Measurements from ENCODE around the gene PRR16. TPM values are rescaled to one million over a fixed set of nuclear protein-coding genes. Genes with fewer than 3 reads are reported as not detected.

The PRR16 gene
- total and polyA plus RNA-seq, 2 of the 13 experiments (the other 11 are each of a cell fraction or from before 2014, with no cell fraction given) = not detected

- H3K4me1 ChIP-seq (ENCODE audit: insufficient read depth, low read length) = no peaks in the 10 kb centered on the region
- no peaks in the 10 kb centered on the region for H3K36me3 ChIP-seq (replicated peaks in 1 of 2; ENCODE audit: control insufficient read depth in 1 of 2, insufficient read depth in 2 of 2, low read length in 2 of 2)
- ChIA-PET CTCF (ENCODE audit: low intra/inter-chr PET ratio, low total read pairs) (no interaction called here), POLR2A (no interaction called here)
- WGBS (ENCODE audit: low lambda C conversion rate) = 2% methylated on average over 2 of the region's 2 CpGs
- ATAC-seq (no peak), DNase-seq (ENCODE audit: low spot score) (no peak), FAIRE-seq (no peak)
- TF ChIP-seq MYC (CRISPR knock-in tag; IDR thresholded peaks at IDR 0.05; ENCODE audit: borderline replicate concordance) = no peak
- TF ChIP-seq MAFF (IDR thresholded peaks at IDR 0.05; ENCODE audit: low read depth, low read length) = no peak
- no peak for TF ChIP-seq NFKBIZ (CRISPR knock-in tag; IDR thresholded peaks at IDR 0.05)
- no peak for TF ChIP-seq CCAR2 (optimal IDR thresholded peaks at IDR 0.05; ENCODE audit: low read depth, low read length)
- TF ChIP-seq ZNF354B (CRISPR knock-in tag; IDR thresholded peaks at IDR 0.05) = no peak
- TF ChIP-seq, protein P1, sequence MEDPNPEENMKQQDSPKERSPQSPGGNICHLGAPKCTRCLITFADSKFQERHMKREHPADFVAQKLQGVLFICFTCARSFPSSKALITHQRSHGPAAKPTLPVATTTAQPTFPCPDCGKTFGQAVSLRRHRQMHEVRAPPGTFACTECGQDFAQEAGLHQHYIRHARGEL (CRISPR knock-in tag; IDR thresholded peaks at IDR 0.05) = no peak
- no peak for TF ChIP-seq TOE1 (CRISPR knock-in tag; IDR thresholded peaks at IDR 0.05)
- TF ChIP-seq TRIM24 (CRISPR knock-in tag; IDR thresholded peaks at IDR 0.05) = no peak
- no peak for TF ChIP-seq RORA (CRISPR knock-in tag; IDR thresholded peaks at IDR 0.05)
- TF ChIP-seq MLXIP (CRISPR knock-in tag; IDR thresholded peaks at IDR 0.05; ENCODE audit: borderline replicate concordance) = no peak
- TF ChIP-seq SALL2 (CRISPR knock-in tag; IDR thresholded peaks at IDR 0.05) = no peak
- no peak for TF ChIP-seq PLRG1 (conservative IDR thresholded peaks at IDR 0.05)
- TF ChIP-seq SETDB1 (CRISPR knock-in tag; IDR thresholded peaks at IDR 0.05; ENCODE audit: borderline replicate concordance) = no peak
- TF ChIP-seq CREB1 (IDR thresholded peaks at IDR 0.05) = no peak
- no peak for TF ChIP-seq CREB1 (CRISPR knock-in tag; IDR thresholded peaks at IDR 0.05)
- TF ChIP-seq CBX1 (IDR thresholded peaks at IDR 0.05; ENCODE audit: low read depth) = no peak
- TF ChIP-seq SSRP1 (CRISPR knock-in tag; IDR thresholded peaks at IDR 0.05) = no peak
- no peak for TF ChIP-seq HNRNPUL1 (IDR thresholded peaks at IDR 0.05; ENCODE audit: low read depth, low read length)
- no peak for TF ChIP-seq MEF2D (CRISPR knock-in tag; IDR thresholded peaks at IDR 0.05)
- intact Hi-C loops (cut with micrococcal nuclease; ENCODE audit: unreplicated experiment) (no loop called here), in situ Hi-C loops (cut with HindIII; ENCODE audit: extremely low pct_ligation_motif_present, low pct_unique_long_range_greater_than_20kb) (no loop called here)
- H3K27ac ChIP-seq (ENCODE audit: extremely low read length, insufficient read depth, low read length) = no peak overlapping the region
- no peak overlapping the region for H3K9ac ChIP-seq (ENCODE audit: insufficient read depth, low read depth, low read length)
- no peak overlapping the region for H2AFZ ChIP-seq (ENCODE audit: low read length)
- no peaks in the 10 kb centered on the region for H3K9me3 ChIP-seq (ENCODE audit: low read length)
- H3K4me3 ChIP-seq (replicated peaks in 1 of 3; ENCODE audit: insufficient read depth in 1 of 3, low read depth in 2 of 3, low read length in 3 of 3) = no peak overlapping the region
- H4K20me1 ChIP-seq (ENCODE audit: insufficient read depth, low read length) = no peaks in the 10 kb centered on the region
- H3K4me2 ChIP-seq (ENCODE audit: low read depth, low read length) = no peak overlapping the region
- no peaks in the 10 kb centered on the region for H3K27me3 ChIP-seq (ENCODE audit: control insufficient read depth in 1 of 2, insufficient read depth in 2 of 2, low read length in 2 of 2)
- BruUV-seq (replicated peaks) = no TSS peak
- no peaks in the 10 kb centered on the region for H3K79me2 ChIP-seq (ENCODE audit: insufficient read depth, low read length)
These were observed 79.9 kb downstream of the PRR16 start for GRCh38 chr5:120544043-120544442.
